H9 (cell line): ENCODE measurements around the gene PSMB9. TPM values are rescaled to one million over a fixed set of nuclear protein-coding genes. Genes with fewer than 3 reads are reported as not detected.

Experiments
- DNase-seq: peaks from one replicate; pipeline ENCODE4 v3.0.0-alpha.2; 2017
- H2AFZ ChIP-seq: one replicate; pipeline ENCODE4 v1.6.1; 2013; ENCODE audit warnings: mild to moderate bottlenecking, low read length, control low read depth, moderate library complexity
- H2AK5ac ChIP-seq: 2 replicates; pipeline ENCODE4 v1.6.1; 2013; ENCODE audit warnings: low read length, control low read depth, mixed read lengths; ENCODE audit not compliant: insufficient read length
- H2BK120ac ChIP-seq: one replicate; pipeline ENCODE4 v1.6.1; 2013; ENCODE audit warnings: low read depth, mild to moderate bottlenecking, low read length, control low read depth, inconsistent platforms; ENCODE audit not compliant: poor library complexity, severe bottlenecking
- H2BK12ac ChIP-seq: 2 replicates; pipeline ENCODE4 v1.6.1; 2013; ENCODE audit warnings: low read length, control low read depth, mixed read lengths, low read depth; ENCODE audit not compliant: insufficient read length
- H2BK15ac ChIP-seq: 2 replicates; pipeline ENCODE4 v1.6.1; 2013; ENCODE audit warnings: low read depth, low read length, control low read depth
- H2BK20ac ChIP-seq: one replicate; pipeline ENCODE4 v1.6.1; 2013; ENCODE audit warnings: low read depth, mild to moderate bottlenecking, low read length, control low read depth, inconsistent platforms; ENCODE audit not compliant: poor library complexity, severe bottlenecking
- H2BK5ac ChIP-seq: 2 replicates; pipeline ENCODE4 v1.6.1; 2013; ENCODE audit warnings: low read length, control low read depth, mixed read lengths; ENCODE audit not compliant: insufficient read length
- H3K14ac ChIP-seq: 2 replicates; pipeline ENCODE4 v1.6.1; 2013; ENCODE audit warnings: low read length, control low read depth; ENCODE audit not compliant: insufficient read depth
- H3K18ac ChIP-seq: 2 replicates; pipeline ENCODE4 v1.6.1; 2013; ENCODE audit warnings: low read depth, mild to moderate bottlenecking, mixed read lengths, low read length, control low read depth; ENCODE audit not compliant: insufficient read length
- H3K23ac ChIP-seq: 2 replicates; pipeline ENCODE4 v1.6.1; 2013; ENCODE audit warnings: low read length, control low read depth, mixed read lengths, low read depth; ENCODE audit not compliant: insufficient read length
- H3K23me2 ChIP-seq: 2 replicates; pipeline ENCODE4 v1.6.1; 2013; ENCODE audit warnings: low read depth, mild to moderate bottlenecking, mixed read lengths, low read length, control low read depth; ENCODE audit not compliant: insufficient read length, poor library complexity, severe bottlenecking
- H3K27ac ChIP-seq: 2 replicates; pipeline ENCODE4 v1.5.1; 2013; ENCODE audit warnings: low read length, control low read depth, mixed read lengths, low read depth; ENCODE audit not compliant: insufficient read length
- H3K27me3 ChIP-seq: 2 replicates; pipeline ENCODE4 v1.6.1; 2013; ENCODE audit warnings: low read length, control low read depth, inconsistent platforms; ENCODE audit not compliant: insufficient read depth
- H3K4ac ChIP-seq: 2 replicates; pipeline ENCODE4 v1.6.1; 2013; ENCODE audit warnings: low read depth, mild to moderate bottlenecking, control low read depth, inconsistent platforms, low read length, moderate library complexity
- H3K4me1 ChIP-seq: 2 replicates; pipeline ENCODE4 v1.6.1; 2013; ENCODE audit warnings: low read length, control low read depth, inconsistent platforms; ENCODE audit not compliant: insufficient read depth
- H3K4me2 ChIP-seq: 2 replicates; pipeline ENCODE4 v1.6.1; 2013; ENCODE audit warnings: low read length, control low read depth, mixed read lengths; ENCODE audit not compliant: insufficient read length, insufficient read depth
- H3K56ac ChIP-seq: 2 replicates; pipeline ENCODE4 v1.6.1; 2013; ENCODE audit warnings: low read depth, mild to moderate bottlenecking, mixed read lengths, low read length, control low read depth; ENCODE audit not compliant: insufficient read length
- H3K79me1 ChIP-seq: 2 replicates; pipeline ENCODE4 v1.6.1; 2013; ENCODE audit warnings: low read depth, mild to moderate bottlenecking, moderate library complexity, low read length, control low read depth, inconsistent platforms; ENCODE audit not compliant: insufficient read depth, poor library complexity, severe bottlenecking
- H3K79me2 ChIP-seq: 2 replicates; pipeline ENCODE4 v1.6.1; 2013; ENCODE audit warnings: low read length, control low read depth, inconsistent platforms; ENCODE audit not compliant: insufficient read depth
- H3K9ac ChIP-seq: 2 replicates; pipeline ENCODE4 v1.6.1; 2013; ENCODE audit warnings: low read length, control low read depth, mixed read lengths; ENCODE audit not compliant: insufficient read length; ENCODE audit errors: extremely low read depth
- H3K9me3 ChIP-seq: one replicate; pipeline ENCODE4 v1.6.1; 2013; ENCODE audit warnings: low read depth, low read length, inconsistent platforms; ENCODE audit not compliant: control insufficient read depth
- H3T11ph ChIP-seq: one replicate; pipeline ENCODE4 v1.6.1; 2013; ENCODE audit warnings: mild to moderate bottlenecking, low read length, control low read depth, inconsistent platforms
- H4K20me1 ChIP-seq: one replicate; pipeline ENCODE4 v1.6.1; 2013; ENCODE audit not compliant: control insufficient read depth, insufficient read length, insufficient read depth
- H4K5ac ChIP-seq: 2 replicates; pipeline ENCODE4 v1.6.1; 2013; ENCODE audit warnings: low read depth, mild to moderate bottlenecking, mixed read lengths, low read length, control low read depth; ENCODE audit not compliant: insufficient read length
- H4K8ac ChIP-seq: replicated peaks from 2 replicates; pipeline ENCODE4 v1.6.1; 2013; ENCODE audit warnings: low read length, control low read depth, mixed read lengths, low read depth; ENCODE audit not compliant: insufficient read length
- H4K91ac ChIP-seq: 2 replicates; pipeline ENCODE4 v1.6.1; 2013; ENCODE audit warnings: low read depth, mild to moderate bottlenecking, moderate library complexity, mixed read lengths, low read length, control low read depth; ENCODE audit not compliant: insufficient read length
- H3K27ac Mint-ChIP-seq, 3 experiments: 2 replicates in 2 of 3; 3 replicates in 1 of 3; pipeline ENCODE4 v1.8.0; 2020 to 2021; ENCODE audit warnings: mixed read lengths in 3 of 3, mild to moderate bottlenecking in 1 of 3, moderate library complexity in 1 of 3
- H3K27me3 Mint-ChIP-seq: 2 replicates; pipeline ENCODE4 v1.8.0; 2021; ENCODE audit warnings: low read depth, mild to moderate bottlenecking, moderate library complexity, mixed read lengths
- H3K36me3 Mint-ChIP-seq, 3 experiments: 2 replicates in 2 of 3; 3 replicates in 1 of 3; pipeline ENCODE4 v1.8.0; 2020 to 2021; ENCODE audit warnings: low read depth in 3 of 3, mixed read lengths in 3 of 3; ENCODE audit not compliant: insufficient read depth in 1 of 3
- H3K4me1 Mint-ChIP-seq, 2 experiments: 2 replicates each; pipeline ENCODE4 v1.8.0; 2020; ENCODE audit warnings: mixed read lengths in 2 of 2
- H3K4me3 Mint-ChIP-seq, 2 experiments: 2 replicates in 1 of 2; 3 replicates in 1 of 2; pipeline ENCODE4 v1.8.0; 2020 to 2021; ENCODE audit warnings: mild to moderate bottlenecking in 2 of 2, mixed read lengths in 2 of 2, moderate library complexity in 1 of 2
- H3K9me3 Mint-ChIP-seq, 2 experiments: 2 replicates in 1 of 2; 3 replicates in 1 of 2; pipeline ENCODE4 v1.8.0; 2020; ENCODE audit warnings: mild to moderate bottlenecking in 2 of 2, mixed read lengths in 2 of 2, moderate library complexity in 1 of 2
- CTCF ChIP-seq: fragments of 200-600 bp; sonication (generic); conservative IDR thresholded peaks from 3 replicates; pipeline ENCODE4 v1.8.0; 2021; ENCODE audit warnings: antibody characterized with exemption, mild to moderate bottlenecking
- WGBS: extraction: QIAGEN DNeasy Blood & Tissue Kit; methylation state at CpG from one replicate; pipeline ENCODE4 v1.1.7; 2013; ENCODE audit warnings: missing lambda C conversion rate, low lambda C conversion rate, mixed read lengths; ENCODE audit not compliant: insufficient read length; ENCODE audit errors: extremely low coverage; 5-methylcytosine and 5-hydroxymethylcytosine counted together
- total RNA-seq: library from RNA; stranded (reverse); gene quantifications from 2 replicates; pipeline ENCODE4 v1.2.1, GENCODE V29; 2021

Gene PSMB9
- total RNA-seq, 1 experiment from 2014 or later: 3.5 TPM

- Histone ChIP-seq H3K79me1 (no peaks in the 10 kb centered on the region), H2BK5ac (no peak overlapping the region), H2AFZ (no peak overlapping the region), H3K79me2 (no peaks in the 10 kb centered on the region), H3K27me3 (no peaks in the 10 kb centered on the region), H3K23ac (no peak overlapping the region), H3K9me3 (no peaks in the 10 kb centered on the region), H4K20me1 (no peaks in the 10 kb centered on the region), H3K23me2 (no peaks in the 10 kb centered on the region), H2BK12ac (no peak overlapping the region), H3K4me2 (no peak overlapping the region), H3K27ac (no peak overlapping the region), H2BK15ac (no peak overlapping the region), H2AK5ac (no peak overlapping the region), H3K9ac (no peak overlapping the region), H4K8ac (no peak overlapping the region), H3K56ac (no peak overlapping the region), H3K4ac (no peak overlapping the region), H2BK20ac (no peak overlapping the region), H2BK120ac (no peak overlapping the region), H4K91ac (no peak overlapping the region), H3T11ph (no peak overlapping the region), H3K18ac (no peak overlapping the region), H4K5ac (no peak overlapping the region), H3K14ac (no peak overlapping the region), H3K4me1 (no peaks in the 10 kb centered on the region)
- WGBS: no CpG with 5 or more reads among the region's 5 CpGs
- Mint-ChIP-seq H3K4me1 (peaks cover 6 to 8% of the 10 kb centered on the region in 2 experiments; a peak in 3 of 4 replicates), H3K36me3 (peaks cover 6 to 19% (median 11%) of the 10 kb centered on the region in 3 experiments; a peak in 5 of 7 replicates), H3K9me3 (no peaks in the 10 kb centered on the region), H3K4me3 (no peak overlapping the region; a peak in 1 of 5 replicates), H3K27me3 (no peaks in the 10 kb centered on the region), H3K27ac (no peak overlapping the region)
- TF ChIP-seq CTCF: no peak
- no peak for DNase-seq
These were observed 24.0 kb upstream of the PSMB9 start for GRCh38 chr6:32830017-32830416.
